Sigmoid colon (tissue), 4 donors: Measurements from ENCODE around the gene HEPHL1.

Experiments
- CTCF ChIP-seq, 4 experiments: fragments of 450-650 bp in 3 of 4; fragments of 200-600 bp in 1 of 4; IDR thresholded peaks; one replicate each; pipeline ENCODE4 v1.5.1; 2016 to 2019; ENCODE audit warnings: antibody characterized with exemption in 4 of 4, mild to moderate bottlenecking in 3 of 4, moderate library complexity in 2 of 4
- POLR2A ChIP-seq, 2 donors: fragments of 450-650 bp; IDR thresholded peaks; one replicate each; pipeline ENCODE4 v1.6.1; 2016; ENCODE audit warnings: antibody characterized with exemption in 2 of 2, mild to moderate bottlenecking in 2 of 2, moderate library complexity in 2 of 2
- POLR2AphosphoS5 ChIP-seq, 4 donors: sonication (generic); formaldehyde crosslinking; IDR thresholded peaks; one replicate each; pipeline ENCODE4 v1.6.1; 2017; ENCODE audit warnings: antibody characterized with exemption in 4 of 4

- TF ChIP-seq CTCF (IDR thresholded peaks at IDR 0.05) = no peak
- no peak for TF ChIP-seq POLR2A (IDR thresholded peaks at IDR 0.05)
- TF ChIP-seq POLR2AphosphoS5 (IDR thresholded peaks at IDR 0.05) = no peak
Measured at GRCh38 chr11:94144216-94144615, 123.1 kb downstream of the HEPHL1 start.
